GM19438 (cell line): ENCODE data around the gene FREM3.
A peak's percentile ranks its signal among the peaks of the same experiment; 100 is the strongest.

Experiments
- ATAC-seq: cut with Tn5 transposase; IDR thresholded peaks from one replicate; pipeline ENCODE4 v1.9.1; 2021; ENCODE audit warnings: low read depth; ENCODE audit not compliant: unreplicated experiment

Gene FREM3

GRCh38 chr4:143668930-143669552, 31.4 kb downstream of the FREM3 start:
- ATAC-seq: peak; percentile 97

DNA sequence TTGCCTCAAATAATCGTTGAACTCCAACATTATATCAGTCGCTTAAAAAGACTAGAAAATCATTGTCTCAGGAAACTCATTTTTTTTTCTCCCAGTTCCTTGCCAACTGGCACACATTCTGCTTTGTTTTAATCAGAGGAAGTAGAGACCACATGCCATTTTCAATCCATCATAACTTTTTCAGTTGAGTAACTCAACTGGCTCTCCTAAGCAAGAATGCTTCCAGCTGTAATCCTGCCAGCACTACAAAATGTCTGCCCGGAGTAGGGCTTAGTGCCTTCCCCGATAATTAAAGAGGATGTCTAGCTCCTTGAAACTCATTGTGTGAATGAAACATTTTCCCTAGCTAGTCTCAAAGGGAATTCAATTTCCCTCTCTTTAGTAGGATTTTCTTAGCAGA, 33.0 kb downstream of the FREM3 start:
- no peak for ATAC-seq

DNA sequence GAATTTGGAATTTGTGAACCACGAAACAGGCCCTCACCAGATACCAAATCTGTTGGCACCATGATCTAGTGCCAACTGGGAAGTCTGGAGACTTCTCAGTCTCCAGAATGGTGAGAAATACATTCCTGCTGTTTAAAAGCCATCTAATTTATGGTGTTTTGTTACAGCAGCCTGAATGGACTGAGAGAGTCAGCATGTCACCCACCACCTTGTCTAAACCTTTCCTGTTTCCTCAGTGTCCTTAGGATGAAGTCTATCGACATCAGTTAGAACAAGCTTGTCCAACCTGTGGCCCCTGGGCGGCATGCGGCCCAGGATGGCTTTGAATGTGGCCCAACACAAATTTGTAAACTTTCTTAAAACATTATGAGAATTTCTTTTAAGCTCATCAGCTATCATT, 42.1 kb downstream of the FREM3 start:
- no peak for ATAC-seq

DNA sequence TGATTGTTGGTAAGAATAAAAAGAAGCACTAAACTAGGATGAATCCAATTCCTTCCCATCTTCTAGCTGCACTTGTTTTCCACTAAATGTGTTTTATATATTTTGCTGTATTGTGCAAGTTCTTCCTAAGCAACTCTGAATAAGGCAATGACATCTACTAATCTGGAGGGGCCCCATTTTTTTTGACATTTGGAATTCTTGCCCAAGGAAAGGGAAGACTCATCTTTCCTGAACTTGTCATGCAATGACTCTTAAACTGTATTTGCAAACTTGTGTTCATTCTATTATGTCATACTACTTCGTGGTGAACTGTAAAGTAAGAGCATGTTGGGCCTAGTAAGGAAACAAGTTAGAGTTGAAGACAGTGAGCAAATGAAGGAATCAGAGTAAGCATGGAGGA, 45.9 kb downstream of the FREM3 start:
- ATAC-seq: no peak

GRCh38 chr4:143653031-143653430, 47.4 kb downstream of the FREM3 start:
- ATAC-seq: no peak

- ATAC-seq: no peak
Observed at GRCh38 chr4:143643399-143643798, 57.1 kb downstream of the FREM3 start.

DNA sequence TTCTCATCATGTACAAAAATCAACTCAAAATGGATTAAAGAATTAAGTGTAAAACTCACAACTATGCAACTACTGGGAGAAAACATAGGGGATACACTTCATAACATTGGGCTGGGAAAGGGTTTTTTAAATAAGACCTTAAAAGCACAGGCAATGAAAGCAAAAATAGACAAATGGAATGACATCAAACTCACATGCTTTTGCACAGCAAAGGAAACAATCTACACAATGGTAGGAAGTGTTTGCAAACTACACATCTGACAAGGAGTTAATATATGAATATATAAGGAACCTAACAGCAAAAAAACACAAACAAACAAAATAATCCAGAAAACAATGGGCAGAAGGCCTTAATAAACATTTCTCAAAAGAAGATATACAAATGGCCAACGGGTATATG, 57.9 kb downstream of the FREM3 start:
- no peak for ATAC-seq

- no peak for ATAC-seq
Observed at GRCh38 chr4:143641361-143641760, 59.1 kb downstream of the FREM3 start.

GRCh38 chr4:143634763-143635162, 65.7 kb downstream of the FREM3 start:
- no peak for ATAC-seq

GRCh38 chr4:143633833-143634232, 66.6 kb downstream of the FREM3 start:
- ATAC-seq: no peak

DNA sequence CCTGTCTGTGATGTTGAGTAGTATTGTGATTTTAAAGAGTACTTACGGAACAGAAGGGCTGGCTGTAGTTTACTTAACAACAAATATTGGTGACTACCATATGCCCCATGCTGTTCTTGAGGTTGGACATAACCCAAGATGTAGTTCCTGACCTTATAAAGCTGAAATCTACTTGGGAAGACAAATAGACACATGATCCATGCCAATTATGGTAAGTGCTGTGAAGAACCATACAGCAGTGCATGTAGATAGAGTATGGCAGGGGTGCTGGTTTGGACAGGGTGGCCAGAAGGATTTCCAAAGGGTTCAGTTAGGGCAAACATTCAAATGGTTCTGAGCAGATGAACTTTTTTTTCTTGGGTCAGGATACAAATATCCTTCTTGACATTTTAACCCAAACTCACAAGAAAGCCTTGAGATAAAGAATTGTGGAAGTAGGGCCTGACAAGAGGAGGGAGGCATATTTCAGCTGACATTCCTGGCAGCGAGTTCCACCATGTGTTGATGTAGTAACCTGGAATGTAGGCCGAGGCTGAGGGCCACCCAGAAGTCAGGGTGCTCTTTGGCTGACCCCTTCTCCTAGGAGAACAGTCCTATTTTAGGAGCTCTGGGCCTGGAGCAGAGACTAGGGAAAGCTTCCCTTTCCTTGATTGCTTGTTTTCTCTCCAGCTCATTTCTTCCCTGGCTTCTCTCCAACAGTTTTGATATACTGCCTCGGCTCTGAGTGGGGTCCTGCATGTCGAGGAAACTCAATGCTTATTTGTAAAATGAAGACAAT, 74.2 kb downstream of the FREM3 start:
- ATAC-seq: no peak

DNA sequence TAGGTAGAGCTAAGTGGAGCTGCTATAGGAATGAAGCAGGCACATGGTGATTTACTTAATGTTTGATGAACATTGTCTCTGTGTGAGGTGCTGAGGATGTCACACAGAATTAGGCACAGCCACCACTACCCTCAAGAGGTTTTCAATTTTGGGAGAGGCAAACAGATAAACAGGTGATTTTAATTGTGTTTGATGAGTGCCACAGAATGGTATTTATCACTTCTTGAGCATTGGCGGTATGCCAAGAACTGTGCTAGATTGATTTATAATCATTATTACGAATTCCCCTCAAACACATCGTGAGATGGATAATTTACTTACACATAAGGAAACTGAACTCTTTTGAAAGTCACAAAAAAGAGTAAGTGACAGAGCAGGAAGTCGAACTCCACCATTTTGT, 74.8 kb downstream of the FREM3 start:
- ATAC-seq: no peak

DNA sequence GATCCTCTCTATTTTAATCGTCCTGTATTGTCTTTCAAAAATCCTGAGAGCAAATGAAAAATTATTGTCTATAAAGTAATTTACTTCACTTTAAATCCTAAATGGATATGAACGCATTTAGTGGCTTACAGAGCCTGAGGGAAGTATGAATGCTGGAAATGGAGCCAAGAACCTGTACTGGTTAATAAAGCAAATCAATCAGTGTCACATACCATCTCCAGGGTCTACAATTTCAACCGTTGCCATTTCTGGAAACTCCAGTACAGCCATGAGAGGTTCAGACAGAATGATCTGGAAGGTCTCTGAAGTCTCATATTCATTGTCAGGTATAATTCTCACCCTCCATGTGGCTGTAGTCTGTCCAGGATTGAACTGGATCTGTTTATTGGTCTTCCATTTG, 76.6 kb downstream of the FREM3 start:
- ATAC-seq: no peak

- ATAC-seq: no peak
Observed at GRCh38 chr4:143618811-143619210, 81.7 kb downstream of the FREM3 start.

DNA sequence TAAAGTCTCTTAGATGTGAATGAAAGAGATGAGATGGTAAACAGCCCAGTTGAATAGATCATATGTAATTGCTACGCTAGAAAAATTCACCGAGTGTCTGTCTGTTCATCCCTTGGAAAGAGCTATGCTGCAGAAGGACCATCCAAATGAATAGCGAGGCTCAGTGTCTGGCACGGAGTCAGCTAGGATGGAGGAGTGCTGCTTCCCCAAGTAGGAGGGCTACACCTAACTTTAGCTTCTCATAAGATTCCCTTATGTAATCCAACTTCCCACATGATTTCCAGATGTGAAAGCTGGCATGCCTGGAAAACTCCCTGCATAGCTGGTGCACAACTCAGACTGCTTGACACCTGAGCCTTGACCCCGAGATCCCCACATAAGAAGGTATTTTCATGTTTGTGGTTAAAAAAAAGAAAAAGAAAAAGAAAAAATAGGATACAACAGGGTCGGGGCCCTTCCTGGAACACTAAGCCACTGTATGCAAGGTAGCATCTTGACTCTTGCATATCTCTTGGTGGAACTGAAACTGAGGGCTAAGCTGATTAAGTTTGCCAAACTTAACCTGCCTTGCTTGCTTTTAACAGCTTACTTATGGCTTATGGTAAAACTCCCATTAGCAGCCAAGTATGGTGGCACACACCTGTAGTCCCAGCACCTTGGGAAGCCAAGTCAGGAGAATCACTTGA, 82.3 kb downstream of the FREM3 start:
- no peak for ATAC-seq

- ATAC-seq: peak; percentile 96
Observed at GRCh38 chr4:143616771-143617170, 83.7 kb downstream of the FREM3 start.

DNA sequence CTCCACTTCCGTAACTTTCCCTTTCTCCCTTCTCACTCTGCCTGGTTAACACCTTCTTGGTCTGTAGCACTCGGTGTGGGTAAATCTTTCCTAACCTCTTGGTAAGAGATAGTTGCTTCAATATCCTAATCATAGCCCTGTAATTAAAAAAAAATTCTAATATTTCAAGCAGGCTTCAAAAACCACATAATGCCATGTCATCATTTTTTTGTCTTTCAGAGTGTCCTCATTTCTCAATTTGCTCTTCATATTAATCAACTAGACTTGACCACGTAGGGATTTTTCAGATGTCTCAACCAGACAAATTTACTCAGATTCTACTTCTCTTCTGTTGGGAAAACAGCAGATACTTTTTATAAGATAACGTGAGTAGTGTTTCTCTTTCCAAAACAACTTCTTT, 91.0 kb downstream of the FREM3 start:
- no peak for ATAC-seq

DNA sequence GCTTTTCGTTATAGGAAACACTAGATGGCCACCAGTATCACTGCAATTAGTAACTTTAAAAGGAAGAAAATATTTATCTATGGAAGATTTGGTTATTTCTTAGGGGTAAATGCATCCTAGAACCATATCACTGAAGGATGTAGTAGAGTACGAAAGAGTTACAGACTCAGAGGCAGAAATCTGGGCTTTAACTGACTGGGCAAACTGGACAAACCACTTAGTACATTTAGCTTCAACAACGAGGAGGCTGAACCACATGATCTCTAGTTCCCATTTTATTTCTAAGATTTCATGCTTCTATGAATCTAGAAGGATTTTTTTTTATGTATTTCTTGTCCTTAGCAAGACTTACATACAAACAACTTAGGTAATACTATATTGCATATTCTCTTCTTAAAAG, 94.0 kb downstream of the FREM3 start:
- no peak for ATAC-seq

GRCh38 chr4:143599827-143600226, 100.6 kb downstream of the FREM3 start:
- ATAC-seq: no peak

- no peak for ATAC-seq
Observed at GRCh38 chr4:143598816-143599215, 101.7 kb downstream of the FREM3 start.

DNA sequence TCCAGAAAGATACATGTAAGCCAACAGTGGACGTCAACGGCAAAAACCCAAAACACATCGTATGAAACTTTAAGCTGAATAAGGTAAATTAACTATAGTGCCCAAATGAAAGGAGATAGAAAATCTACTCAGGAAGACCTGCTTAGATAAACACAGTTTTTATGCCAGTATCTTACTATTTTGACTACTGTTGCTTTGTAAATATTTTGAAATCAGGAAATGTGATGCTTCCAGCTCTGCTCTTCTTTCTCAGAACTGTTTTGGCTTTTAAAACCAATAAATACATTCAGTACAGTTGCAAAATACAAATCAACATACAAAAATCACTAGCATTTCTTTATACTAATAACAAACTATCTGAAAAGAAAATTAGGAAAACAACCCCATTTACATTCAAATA, 103.2 kb downstream of the FREM3 start:
- ATAC-seq: no peak

GRCh38 chr4:143587703-143588102, 112.8 kb downstream of the FREM3 start:
- no peak for ATAC-seq
